Renal pelvis (tissue), 4 donors: ENCODE results near the gene CAND2. TPM values are rescaled to one million over a fixed set of nuclear protein-coding genes. Genes with fewer than 3 reads are reported as not detected.
"Not testable (repeated sequence)": the region's sequence is repeated elsewhere in the genome, so short reads cannot be mapped to it uniquely, and the experiment has no call there.

Experiments used
- DNase-seq: peaks from one replicate; pipeline ENCODE4 v3.0.0-alpha.2; 2013
- polyA plus RNA-seq, 3 donors: library from polyadenylated mRNA; unstranded; fragments of 120-200 nt; gene quantifications; one replicate each; pipeline ENCODE4 v1.2.1, GENCODE V29; 2013; ENCODE audit not compliant: insufficient read length in 3 of 3

Gene CAND2
- polyA plus RNA-seq, 3 donors, result 9.0 to 11.3 (median 10.2) TPM

DNA sequence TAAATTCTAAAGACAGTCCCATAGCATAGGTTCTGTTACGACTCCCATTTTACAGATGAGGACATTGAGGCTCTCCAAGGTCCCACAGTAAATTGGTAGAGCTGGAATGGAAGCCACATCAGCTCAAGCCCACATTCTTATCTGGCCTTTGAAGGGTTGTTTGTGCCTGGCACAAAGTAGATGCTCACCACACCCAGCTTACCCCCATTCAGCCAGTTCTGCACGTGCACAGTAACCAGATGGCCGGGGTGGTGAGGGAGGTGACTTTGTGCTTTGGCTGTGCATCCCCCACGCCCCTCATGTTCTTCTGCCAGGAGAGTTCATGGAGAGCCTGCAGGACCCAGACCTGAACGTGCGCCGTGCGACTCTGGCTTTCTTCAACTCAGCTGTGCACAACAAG lies 28.7 kb downstream of the CAND2 start:
- no peak for DNase-seq

DNA sequence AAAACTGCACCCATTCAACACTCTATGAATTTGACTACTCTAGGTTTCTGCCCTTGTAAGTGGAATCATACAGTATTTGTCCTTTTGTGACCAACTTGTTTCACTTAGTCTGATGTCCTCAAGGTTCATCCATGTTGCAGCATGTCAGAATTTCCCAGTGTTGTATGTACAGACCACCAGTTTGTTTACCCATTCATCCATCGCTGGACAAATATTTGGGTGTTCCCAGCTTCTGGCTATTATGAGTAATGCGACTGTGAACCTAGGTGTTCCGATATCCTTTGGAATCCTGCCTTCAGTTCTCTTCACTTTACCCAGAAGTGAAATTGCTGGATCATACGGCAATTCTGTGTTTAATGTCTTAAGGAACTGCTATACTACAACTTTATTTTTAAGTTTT lies 32.3 kb downstream of the CAND2 start:
- DNase-seq, result no peak

DNA sequence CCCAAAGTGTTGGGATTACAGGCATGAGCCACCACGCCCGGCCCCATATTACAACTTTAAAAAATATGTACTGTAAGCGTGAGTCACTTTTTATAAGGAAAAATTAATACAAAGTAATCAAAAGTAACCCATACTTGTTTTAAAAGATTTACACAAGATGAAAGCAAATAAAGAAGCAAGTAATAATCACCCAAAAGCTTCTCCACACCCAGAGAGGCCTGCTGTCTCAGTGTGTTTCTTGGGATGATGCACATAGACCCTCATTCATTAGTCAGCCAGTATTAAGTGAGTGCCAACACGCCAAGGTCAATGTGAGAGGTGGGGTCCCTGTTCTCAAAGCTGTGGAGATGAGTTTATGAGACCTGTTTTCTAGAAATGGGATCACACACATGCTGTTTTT lies 32.9 kb downstream of the CAND2 start:
- DNase-seq, result no peak

DNA sequence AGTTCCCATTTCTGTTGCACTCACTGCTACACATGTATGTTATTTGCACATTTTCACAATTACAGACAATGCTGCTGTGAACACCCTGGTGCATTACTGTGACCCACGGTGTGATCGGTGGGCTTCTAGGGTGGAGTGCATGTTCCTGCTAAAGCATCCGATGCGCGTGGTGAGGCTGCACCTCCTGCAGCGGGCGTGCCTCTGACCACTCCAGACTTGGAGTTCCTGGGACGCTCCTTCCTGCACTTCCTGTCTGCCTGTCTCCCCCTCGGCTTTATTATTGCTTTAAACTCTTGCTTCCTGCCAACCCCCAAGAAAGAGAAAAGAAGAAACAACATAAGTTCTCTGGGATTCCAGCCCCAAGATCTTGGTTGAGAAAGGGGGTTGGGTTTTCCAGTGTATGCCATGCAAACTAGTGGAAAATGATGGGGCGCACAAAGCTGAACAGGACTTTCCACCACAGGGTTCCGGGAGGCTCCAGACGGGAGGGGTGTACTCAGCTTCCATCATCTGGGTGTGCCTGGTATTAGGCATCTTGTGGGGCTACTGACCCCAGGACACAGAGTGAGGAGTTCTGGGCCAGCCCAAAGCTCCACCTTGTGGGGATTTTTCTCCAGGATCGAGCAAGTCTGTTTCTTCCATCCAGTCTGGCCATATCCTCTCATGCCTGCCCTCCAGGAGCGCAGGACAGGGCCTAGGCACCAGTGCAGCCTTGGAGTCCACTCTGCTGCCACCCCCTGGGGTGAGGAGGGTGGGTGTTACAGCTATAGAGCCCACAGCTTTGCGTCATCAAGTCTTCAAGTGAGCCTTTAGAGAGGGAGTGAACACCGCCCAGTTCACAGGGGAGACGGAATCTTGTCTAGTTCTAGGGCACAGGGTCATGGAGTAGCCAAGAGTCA lies 33.7 kb downstream of the CAND2 start:
- DNase-seq, result no peak

DNA sequence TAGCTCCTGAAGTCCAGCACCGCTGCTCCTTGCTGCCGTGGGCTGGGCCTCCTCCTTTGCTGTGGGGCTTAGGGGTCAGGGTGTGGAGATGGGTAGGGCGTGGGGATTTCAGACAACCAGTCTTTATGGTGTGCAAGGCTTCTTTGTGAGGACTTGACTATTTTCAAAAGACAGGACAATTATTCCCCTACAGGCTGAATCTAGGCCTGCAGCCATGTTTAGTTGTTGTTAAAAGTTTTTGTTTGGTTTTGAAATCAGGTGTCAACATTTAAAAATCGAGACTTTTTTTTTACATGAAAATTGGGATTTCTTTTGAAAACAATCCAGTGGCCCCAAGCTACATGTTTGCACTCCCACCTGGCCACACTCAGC lies 34.3 kb downstream of the CAND2 start:
- DNase-seq, result no peak

DNA sequence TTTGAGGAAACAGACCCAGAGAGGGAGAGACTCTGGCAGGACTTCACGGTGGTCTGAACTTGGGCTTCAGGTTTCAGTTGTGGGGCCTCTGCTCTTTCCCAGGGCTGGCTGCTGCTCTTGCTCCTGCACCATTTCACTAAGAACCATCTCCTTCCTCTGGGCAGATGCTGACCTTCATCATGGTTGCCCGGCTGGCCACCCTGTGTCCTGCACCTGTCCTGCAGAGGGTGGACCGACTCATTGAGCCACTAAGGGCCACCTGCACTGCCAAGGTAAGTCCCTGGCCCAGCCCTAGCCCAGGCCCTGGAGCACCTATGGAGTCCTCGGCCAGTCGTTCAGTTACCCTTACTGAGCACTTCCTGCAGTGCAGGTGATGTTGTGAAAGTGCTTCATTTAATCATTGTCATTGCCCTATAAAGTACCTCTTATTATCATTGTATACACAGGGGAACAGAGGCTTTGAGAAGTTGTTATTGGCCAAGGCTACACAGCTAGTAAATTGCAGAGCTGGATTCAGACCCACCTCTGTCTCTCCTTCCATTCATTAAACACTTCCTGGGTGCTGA lies 34.9 kb downstream of the CAND2 start:
- no peak for DNase-seq

DNA sequence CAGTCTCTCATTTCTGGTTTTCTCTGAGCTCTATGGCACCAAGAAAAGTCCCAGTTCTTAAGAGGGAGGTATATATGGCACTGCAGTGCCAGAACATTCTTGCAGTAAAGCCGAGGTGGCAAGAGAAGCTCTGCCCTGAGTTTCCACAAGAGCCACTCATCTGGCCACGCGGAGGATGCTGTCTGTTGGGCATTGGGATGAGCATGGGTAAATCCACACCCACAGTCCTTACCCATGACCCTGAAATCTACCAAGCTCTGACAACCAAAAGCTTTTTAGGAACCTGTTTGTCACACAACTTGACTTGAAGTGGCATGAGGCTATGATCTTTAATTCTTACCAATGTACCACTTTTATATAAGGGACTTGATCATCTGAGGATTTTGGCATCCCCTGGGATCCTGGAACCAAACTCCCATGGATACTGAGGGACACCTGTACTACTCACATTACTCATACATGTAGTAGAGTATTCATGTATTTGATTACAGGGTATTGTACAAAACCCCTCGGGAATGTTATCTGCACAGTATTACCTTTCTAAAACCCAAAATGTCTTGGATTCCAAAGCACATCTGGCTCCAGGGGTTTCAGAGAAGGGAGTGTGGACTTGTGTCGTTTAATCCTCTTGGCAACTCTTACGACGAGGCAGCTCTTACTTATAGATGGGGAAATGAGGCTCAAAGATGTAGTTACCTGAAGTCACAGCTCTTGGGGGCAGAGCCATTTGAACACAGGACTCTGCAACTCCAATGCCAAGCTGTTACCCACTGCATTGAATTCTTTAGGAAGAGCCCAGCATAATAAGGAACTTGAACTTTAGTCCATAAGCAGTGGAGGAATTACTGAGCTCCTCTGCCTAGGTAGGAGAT lies 36.1 kb downstream of the CAND2 start:
- DNase-seq, result no peak

DNA sequence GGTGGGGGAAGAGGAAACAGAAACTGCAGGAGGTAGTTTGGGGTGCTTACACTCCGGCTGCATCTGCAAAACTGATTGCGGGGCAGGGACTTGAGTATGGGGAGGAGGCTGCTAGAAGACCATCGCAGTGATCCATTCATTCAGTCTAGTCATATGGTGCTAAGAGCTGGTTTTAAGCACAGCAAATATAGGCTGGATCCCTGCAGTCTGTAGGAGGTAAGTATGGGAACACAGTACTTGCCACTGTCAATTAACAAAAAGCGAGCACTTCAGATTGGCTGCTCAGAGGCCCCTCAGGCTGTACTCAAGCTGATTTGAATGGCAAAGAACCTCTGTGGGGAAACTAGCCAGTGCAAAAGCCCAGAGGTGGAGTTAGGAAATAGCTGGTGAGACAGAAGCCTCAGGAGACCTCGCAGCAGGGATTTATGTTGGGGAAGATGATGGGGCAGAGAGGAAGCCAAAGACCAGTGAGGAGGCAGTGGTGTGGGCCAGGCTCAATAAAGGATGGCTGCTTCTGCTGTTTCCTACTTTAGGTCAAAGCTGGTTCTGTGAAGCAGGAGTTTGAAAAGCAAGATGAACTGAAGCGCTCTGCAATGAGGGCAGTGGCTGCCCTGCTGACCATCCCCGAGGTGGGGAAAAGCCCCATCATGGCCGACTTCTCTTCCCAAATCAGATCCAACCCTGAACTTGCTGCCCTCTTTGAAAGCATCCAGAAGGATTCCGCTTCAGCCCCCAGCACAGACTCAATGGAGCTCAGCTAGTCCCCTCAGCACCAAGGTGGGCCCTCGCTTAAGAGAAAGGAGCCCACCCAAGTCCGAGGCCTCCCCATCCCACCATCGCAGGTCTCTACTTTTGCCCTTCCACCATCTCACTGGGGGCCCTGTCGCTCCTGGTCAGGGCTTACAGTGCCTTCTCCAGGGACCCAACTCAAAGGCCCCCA lies 37.0 kb downstream of the CAND2 start:
- no peak for DNase-seq

DNA sequence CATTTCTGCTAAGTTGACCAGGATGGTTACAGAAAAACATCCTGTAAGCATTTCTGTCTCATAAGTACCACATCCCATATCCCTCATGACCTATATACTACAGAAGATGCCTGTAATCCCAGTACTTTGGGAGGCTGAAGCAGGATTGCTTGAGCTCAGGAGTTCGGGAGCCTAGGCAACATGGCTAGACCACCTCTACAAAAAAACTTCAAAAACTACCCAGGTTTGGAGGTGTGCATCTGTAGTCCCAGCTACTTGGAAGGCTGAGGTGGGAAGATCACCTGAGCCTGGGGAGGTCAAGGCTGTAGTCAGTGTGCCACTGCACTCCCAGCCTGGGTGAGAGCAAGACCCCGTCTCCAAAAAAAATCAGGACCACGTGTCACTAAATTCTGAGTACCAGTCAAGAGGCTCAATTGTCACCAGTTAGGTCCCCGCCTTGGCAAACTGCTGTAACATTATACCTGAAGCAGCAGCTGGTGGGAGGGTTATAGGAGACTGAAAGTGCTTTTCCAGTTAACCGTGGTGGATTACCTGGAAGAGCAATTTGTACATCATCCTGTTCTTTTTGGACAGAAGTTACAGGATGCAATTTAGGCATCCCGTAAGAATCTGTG lies 38.7 kb downstream of the CAND2 start:
- DNase-seq, result no peak

DNA sequence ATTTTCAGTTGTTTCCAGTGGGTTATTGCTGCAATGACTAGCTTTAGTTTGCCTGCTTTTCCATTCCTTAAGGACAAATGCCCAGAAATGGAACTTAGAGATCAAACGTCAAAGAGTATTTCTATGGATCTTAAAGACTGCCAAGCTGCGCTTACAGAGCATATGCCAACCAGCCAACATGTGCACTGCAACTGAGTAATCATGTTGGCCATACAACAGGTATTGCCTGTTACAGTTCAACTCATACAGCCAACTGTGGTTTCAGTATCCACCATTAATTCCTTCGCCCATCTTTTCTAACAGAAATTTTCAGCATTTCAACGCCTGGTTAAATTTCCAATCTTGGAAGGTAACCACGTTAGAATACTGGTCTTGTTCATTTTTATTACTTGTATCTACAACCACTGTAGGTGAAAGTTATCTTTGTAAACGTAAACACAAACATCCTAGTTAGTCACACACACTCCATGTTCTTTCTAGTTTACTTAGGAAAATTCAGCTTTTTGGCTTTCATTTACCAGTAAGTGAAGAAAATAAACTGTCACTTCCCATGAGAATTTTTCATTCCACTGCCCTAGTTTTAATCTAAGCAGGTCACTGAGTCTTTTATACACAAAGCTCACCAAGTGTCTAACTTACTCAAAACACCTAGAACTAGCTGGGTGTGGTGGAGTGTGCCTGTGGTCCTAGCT lies 41.0 kb downstream of the CAND2 start:
- DNase-seq, result no peak

DNA sequence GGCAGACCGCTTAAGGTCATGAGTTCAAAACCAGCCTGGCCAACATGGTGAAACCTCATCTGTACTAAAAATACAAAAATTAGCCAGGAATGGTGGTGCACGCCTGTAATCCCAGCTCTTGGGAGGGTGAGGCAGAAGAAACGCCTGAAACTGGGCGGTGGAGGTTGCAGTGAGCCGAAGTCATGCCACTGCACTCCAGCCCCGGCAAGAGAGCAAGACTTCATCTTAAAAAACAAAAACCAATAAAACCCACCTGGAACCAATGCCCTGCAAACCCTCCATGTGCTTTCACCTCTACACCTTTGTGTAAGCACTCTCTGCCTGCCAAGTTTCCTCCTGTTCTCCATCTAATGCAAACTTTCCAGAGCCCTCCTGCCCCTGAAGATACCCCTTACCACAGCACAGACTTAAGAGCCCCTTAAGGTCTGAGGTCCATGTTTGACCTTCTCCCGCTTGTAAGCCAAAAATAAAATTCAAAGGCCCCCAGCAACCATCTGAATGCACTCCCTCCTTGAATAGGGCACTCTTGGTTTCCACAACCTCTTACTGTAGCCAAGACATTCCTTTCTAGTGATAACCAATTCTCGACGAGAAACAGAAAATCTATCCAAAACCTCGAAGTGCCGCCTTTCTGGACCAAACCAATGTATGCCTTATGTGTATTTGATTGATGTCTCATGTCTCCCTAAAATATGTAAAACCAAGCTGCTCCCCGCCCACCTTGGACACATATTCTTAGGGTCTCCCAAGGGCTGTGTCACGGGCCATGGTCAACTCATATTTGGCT lies 41.9 kb downstream of the CAND2 start:
- DNase-seq, result no peak

DNA sequence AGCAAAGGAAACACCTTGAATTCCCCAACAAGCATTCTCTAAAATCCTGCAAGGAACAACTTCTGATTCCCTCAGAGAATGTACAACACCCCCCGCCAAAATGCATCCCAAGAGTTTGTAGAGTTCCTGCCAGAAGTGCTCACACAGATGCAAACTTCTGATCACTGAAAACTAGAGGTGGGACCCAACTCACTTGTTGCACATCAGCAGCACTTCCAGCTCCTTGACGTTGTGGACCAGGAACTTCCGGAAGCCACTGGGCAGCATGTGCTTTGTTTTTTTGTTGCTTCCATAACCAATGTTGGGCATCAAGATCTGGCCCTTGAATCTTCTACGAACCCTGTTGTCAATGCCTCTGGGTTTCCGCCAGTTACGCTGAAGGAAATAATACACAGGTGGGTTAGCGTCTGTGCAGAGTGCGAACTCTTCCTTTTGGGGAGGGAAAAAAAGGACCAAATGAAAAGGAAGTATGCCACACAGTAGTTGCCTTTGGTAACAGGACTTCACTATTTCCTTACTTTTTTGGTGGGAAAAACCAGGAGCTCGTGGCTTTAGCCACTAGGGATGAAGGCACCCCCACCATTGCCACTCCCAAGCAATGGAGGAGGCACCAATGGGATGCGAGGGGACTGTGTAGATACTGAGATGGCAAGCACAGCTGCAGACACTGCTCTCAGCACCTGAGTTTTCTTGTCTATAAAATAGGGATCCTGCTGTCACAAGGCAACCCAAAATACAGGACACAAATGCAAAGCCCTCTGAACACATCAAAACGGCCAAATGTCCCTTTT lies 42.9 kb downstream of the CAND2 start:
- DNase-seq, result no peak

DNA sequence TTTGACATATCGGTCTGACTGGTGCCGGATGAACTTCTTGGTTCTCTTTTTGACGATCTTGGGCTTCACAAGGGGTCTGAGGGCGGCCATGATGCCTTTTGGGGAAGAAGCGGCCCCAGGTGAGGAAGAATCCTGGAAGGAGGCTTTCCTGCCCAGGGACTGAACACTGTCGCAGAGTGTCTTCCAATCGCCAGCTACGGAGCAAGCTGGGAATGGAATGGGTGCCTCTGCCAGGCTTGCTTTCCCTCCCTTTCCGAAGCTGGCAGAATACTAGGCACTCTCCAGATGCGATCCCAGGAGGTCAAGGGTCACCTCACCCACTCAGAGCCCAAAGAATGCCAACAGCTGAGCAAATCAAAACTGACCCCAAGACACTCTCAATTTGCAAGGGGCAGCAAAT lies 43.7 kb downstream of the CAND2 start:
- not testable (repeated sequence) for DNase-seq

DNA sequence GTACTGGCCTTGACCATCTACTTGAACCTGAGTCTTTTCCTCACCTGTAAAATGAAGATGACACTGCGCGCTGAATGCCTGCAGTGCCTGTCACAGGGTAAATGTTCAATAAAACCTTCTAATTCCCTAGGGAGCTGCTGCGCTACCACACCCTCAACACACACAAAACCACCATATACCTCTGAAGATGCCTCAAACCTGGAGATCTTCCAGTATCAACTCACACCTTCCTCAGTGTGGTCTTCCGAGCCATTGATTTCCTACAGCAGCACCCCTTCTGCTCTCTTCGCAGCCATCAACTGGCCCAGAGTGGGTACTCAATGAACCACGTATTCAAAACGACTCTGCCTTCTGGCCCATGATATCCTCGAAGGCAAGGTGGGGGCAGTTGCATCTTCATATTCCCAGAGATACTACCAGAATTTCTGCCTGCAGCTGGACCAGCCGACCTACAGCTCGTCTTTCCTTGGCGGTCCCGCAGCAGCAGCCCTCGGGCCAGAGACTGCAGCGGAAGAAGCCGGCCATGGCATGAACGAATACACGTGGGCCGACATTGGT lies 44.2 kb downstream of the CAND2 start:
- DNase-seq, result no peak

DNA sequence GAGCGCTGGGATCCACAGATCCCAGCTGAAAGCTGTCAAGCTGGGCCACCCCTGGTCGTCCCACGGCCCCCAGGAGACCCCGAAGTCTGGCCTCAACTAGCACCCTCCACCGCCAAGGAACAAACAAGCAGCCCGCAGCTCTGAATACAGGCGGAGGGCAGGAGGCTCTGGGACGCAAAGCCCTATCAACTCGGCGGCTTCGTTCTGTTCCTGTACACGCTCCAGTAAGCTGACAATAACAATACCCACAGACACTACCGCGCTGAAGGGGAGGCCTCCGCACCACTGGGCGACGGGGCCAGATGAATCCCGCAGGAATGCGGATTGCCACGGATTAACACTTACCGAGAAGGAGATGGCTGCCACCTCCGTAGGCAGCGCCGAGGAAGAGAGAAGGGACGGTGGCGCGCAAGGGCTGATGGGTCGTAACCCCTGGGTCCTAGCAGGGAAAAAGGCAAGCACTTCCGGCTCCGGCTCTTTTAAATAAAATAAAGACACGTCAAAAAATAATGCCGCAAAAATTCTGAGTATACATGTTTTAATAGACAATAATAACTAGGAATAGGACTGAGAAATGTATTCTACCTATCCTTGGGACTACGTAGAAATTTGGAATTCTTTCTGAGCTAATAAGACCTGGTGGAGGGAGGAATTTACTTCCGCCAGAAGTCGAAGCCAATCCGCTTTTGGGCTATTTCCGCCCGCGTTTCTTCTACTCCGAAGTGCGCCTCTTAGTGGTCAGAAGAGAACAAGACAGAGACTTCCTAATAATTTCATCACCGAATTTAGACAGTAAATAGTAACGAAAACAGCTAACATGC lies 44.9 kb downstream of the CAND2 start, which contains the start of gene RPL32:
Gene RPL32 (minus strand): TSS at position 417 of the 821 bp plus-strand sequence. CDS start 1,328 bp downstream, outside the sequence.
- DNase-seq, result peak; percentile 96

DNA sequence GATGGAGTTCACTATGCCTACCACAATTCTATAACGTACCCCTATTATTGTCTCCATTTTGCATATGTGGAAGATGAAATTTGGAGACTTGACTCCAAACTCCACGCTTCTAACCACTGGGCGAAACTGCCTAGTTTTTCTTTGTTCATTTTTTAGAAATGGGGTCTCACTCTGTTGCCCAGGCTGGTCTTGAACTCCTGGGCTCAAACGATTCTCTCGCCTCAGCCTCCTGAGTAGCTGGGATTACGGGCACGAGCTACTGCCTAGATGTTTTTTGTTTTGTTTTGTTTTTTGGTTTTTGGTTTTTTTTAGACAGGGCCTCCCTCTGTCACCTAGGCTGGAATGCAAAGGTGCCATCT lies 45.5 kb downstream of the CAND2 start:
- DNase-seq, result no peak

DNA sequence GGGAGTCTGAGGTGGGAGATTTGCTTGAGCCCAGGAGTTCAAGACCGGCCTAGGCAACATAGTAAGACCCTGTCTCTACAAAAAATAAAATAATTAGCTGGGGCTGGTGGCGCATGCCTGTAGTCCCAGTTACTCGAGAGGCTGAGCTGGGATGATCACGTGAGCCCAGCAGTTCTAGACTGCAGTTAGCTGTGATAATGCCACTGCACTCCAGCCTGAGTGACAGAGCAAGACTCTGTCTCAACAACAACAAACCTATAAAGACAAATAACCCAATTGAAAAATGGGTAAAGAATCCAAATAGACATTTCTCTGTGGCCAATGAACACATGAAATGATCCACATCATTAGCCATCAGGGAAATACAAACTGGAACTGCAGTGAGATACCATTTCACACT lies 46.0 kb downstream of the CAND2 start:
- DNase-seq, result no peak
